ENCODE data around the gene SPART. TPM values are rescaled to one million over a fixed set of nuclear protein-coding genes. Genes with fewer than 3 reads are reported as not detected.
A peak's percentile ranks its signal among the peaks of the same experiment; 100 is the strongest.
"Not testable (repeated sequence)": the region's sequence is repeated elsewhere in the genome, so short reads cannot be mapped to it uniquely, and the experiment has no call there.

The SPART gene
- total and polyA plus RNA-seq, 2 experiments from 2014 or later, result 29.4 to 34.2 TPM

DNA sequence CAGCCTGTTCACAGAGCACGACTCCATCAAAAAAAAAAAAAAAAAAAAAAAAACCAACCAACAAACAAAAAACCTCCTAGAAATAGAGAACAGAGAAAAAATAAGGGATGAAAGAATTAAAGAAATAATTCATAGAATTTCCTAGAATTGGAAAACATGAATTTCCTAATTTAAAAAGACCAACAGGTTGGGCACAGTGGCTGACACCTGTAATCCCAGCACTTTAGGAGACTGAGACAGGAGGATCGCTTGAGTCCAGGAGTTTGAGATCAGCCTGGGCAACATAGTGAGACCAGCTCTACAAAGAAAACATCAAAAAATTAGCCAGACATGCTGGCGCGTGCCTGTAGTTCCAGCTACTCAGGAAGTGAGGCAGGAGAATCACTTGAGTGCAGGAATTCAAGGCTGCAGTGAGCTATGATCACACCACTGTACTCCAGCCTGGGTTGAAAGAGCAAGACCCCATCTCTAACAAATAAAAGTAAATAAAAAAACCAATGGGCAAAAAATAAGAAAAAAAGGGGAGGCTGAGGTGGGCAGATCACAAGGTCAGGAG lies 6.5 kb downstream of the SPART start:
- no peaks in the 10 kb centered on the region for H3K9me3 ChIP-seq (ENCODE audit: low read depth)
- no peaks in the 10 kb centered on the region for H3K36me3 ChIP-seq
- H3K4me1 ChIP-seq (ENCODE audit: low read depth), result peaks cover 4% of the 10 kb centered on the region
- H3K4me3 ChIP-seq, result no peak overlapping the region
- H3K27me3 ChIP-seq, result no peaks in the 10 kb centered on the region
- H3K27ac ChIP-seq, result no peak overlapping the region
- TF ChIP-seq, protein P1, sequence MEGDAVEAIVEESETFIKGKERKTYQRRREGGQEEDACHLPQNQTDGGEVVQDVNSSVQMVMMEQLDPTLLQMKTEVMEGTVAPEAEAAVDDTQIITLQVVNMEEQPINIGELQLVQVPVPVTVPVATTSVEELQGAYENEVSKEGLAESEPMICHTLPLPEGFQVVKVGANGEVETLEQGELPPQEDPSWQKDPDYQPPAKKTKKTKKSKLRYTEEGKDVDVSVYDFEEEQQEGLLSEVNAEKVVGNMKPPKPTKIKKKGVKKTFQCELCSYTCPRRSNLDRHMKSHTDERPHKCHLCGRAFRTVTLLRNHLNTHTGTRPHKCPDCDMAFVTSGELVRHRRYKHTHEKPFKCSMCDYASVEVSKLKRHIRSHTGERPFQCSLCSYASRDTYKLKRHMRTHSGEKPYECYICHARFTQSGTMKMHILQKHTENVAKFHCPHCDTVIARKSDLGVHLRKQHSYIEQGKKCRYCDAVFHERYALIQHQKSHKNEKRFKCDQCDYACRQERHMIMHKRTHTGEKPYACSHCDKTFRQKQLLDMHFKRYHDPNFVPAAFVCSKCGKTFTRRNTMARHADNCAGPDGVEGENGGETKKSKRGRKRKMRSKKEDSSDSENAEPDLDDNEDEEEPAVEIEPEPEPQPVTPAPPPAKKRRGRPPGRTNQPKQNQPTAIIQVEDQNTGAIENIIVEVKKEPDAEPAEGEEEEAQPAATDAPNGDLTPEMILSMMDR (IDR thresholded peaks at IDR 0.05; ENCODE audit: low read depth, low read length), result no peak
- no peak for DNase-seq (ENCODE audit: low read depth in 1 of 2, low spot score in 1 of 2)

DNA sequence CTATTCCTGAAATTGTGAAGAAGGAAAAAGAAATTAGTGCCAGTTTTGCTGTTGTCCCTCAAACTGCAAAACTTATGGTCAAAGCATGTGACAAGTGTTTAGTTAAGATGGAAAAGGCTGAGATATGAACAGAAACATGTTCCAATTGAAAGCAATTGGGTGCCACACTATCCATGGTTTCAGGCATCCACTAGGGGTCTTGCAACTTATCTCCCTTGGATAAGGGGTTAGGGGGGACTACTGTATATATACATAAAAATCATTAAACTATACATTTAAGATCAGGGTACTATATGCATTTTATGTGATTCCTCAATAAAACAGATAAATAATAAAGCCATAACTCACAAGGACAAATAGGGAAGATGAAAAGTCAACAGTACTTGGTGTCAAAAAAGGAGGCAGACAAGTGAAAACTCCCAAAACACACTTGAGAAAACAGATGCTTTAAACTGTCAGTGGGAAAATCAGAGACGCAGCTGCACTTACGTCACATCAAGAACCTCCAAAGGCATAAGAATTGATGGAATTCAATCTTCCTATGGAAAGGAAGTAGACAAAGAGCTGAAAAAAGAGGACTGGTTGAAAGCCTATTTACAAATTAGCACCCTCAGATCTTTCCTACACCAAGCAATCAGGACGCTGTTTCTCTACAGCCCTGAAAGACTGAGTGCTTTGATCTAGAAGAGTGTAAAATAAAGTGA lies 8.1 kb downstream of the SPART start:
- no peaks in the 10 kb centered on the region for H3K36me3 ChIP-seq
- DNase-seq (ENCODE audit: low read depth in 1 of 2, low spot score in 1 of 2), result no peak
- H3K4me3 ChIP-seq, result no peak overlapping the region
- H3K4me1 ChIP-seq (ENCODE audit: low read depth), result peaks cover 4% of the 10 kb centered on the region
- H3K9me3 ChIP-seq (ENCODE audit: low read depth), result no peaks in the 10 kb centered on the region
- no peaks in the 10 kb centered on the region for H3K27me3 ChIP-seq
- TF ChIP-seq, protein P1 (IDR thresholded peaks at IDR 0.05; ENCODE audit: low read depth, low read length), result no peak
- no peak overlapping the region for H3K27ac ChIP-seq

DNA sequence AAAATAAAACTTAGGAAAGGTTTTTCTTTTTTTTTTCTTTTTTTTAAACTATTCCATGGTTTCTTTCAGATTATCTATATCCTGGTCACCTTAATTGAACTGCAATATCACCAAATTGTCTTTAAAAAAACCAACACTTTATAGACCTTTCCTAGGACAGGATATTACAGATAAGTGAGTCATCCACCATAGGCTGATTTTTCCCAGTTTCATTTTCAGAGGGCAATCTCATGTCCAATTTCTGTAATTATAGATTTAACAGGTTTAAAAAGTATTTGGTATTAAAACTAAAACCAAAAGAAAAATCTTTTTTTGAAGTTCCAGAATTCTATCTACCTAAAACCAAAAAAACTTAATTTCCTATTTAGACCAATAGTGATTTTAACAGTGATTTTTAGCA lies 13.2 kb downstream of the SPART start:
- H3K36me3 ChIP-seq, result peaks cover 3% of the 10 kb centered on the region
- H3K4me1 ChIP-seq (ENCODE audit: low read depth), result peaks cover under 1% of the 10 kb centered on the region
- H3K9me3 ChIP-seq (ENCODE audit: low read depth), result no peaks in the 10 kb centered on the region
- H3K27ac ChIP-seq, result no peak overlapping the region
- TF ChIP-seq, protein P1 (IDR thresholded peaks at IDR 0.05; ENCODE audit: low read depth, low read length), result no peak
- H3K4me3 ChIP-seq, result no peak overlapping the region
- no peaks in the 10 kb centered on the region for H3K27me3 ChIP-seq
- DNase-seq (ENCODE audit: low read depth in 1 of 2, low spot score in 1 of 2), result peak in 1 of 2 donors; percentile 27

GRCh38 chr13:36332255-36332654 lies 13.9 kb downstream of the SPART start:
- not testable (repeated sequence) for H3K4me1 ChIP-seq (ENCODE audit: low read depth); DNase-seq (ENCODE audit: low read depth in 1 of 2, low spot score in 1 of 2); H3K9me3 ChIP-seq (ENCODE audit: low read depth); H3K27me3 ChIP-seq; H3K4me3 ChIP-seq; H3K27ac ChIP-seq
- peaks cover 10% of the 10 kb centered on the region for H3K36me3 ChIP-seq

- TF ChIP-seq, protein P1 (IDR thresholded peaks at IDR 0.05; ENCODE audit: low read depth, low read length), result no peak
- peaks cover 16% of the 10 kb centered on the region for H3K36me3 ChIP-seq
- no peak for DNase-seq (ENCODE audit: low read depth in 1 of 2, low spot score in 1 of 2)
These were observed 14.9 kb downstream of the SPART start for GRCh38 chr13:36331280-36331679.

GRCh38 chr13:36329361-36329760 lies 16.8 kb downstream of the SPART start:
- peak in 1 of 2 donors; percentile 75 for DNase-seq (ENCODE audit: low read depth in 1 of 2, low spot score in 1 of 2)
- H3K4me1 ChIP-seq (ENCODE audit: low read depth), result no peaks in the 10 kb centered on the region
- TF ChIP-seq, protein P1 (IDR thresholded peaks at IDR 0.05; ENCODE audit: low read depth, low read length), result no peak
- H3K9me3 ChIP-seq (ENCODE audit: low read depth), result no peaks in the 10 kb centered on the region
- H3K4me3 ChIP-seq, result no peak overlapping the region
- peaks cover 29% of the 10 kb centered on the region for H3K36me3 ChIP-seq
- H3K27ac ChIP-seq, result no peak overlapping the region
- no peaks in the 10 kb centered on the region for H3K27me3 ChIP-seq

More at GRCh38 chr13:36331280-36331679, 14.9 kb downstream of the SPART start:
- Histone ChIP-seq H3K9me3 (ENCODE audit: low read depth) (no peaks in the 10 kb centered on the region), H3K4me3 (no peak overlapping the region), H3K4me1 (ENCODE audit: low read depth) (no peaks in the 10 kb centered on the region), H3K27ac (no peak overlapping the region), H3K27me3 (no peaks in the 10 kb centered on the region)

Data from cardiac muscle cell (in vitro differentiated cells and primary cell).